RWPE2 (cell line): ENCODE results near the gene PXT1.
"Not testable (repeated sequence)": the region's sequence is repeated elsewhere in the genome, so short reads cannot be mapped to it uniquely, and the experiment has no call there.

ENCODE experiments used
- ATAC-seq: fragments of 200-7000 bp; cut with Tn5 transposase; 3 replicates; pipeline ENCODE4 v1.9.1; 2021; ENCODE audit warnings: low read depth
- DNase-seq: peaks from one replicate; pipeline ENCODE4 v3.0.0-alpha.2; 2020; ENCODE audit warnings: low spot score
- H3K27ac ChIP-seq: fragments of 450-650 bp; 2 replicates; pipeline ENCODE4 v1.5.1; 2017; ENCODE audit warnings: mild to moderate bottlenecking; ENCODE audit not compliant: poor library complexity, severe bottlenecking
- H3K27me3 ChIP-seq: fragments of 250-450 bp; sonication (Bioruptor Pico); 2 replicates; pipeline ENCODE4 v1.5.1; 2021; ENCODE audit warnings: mild to moderate bottlenecking, moderate library complexity; ENCODE audit not compliant: insufficient read depth, poor library complexity, severe bottlenecking
- H3K36me3 ChIP-seq: fragments of 250-450 bp; sonication (Bioruptor Pico); 2 replicates; pipeline ENCODE4 v1.5.1; 2020; ENCODE audit warnings: low read depth, mild to moderate bottlenecking, moderate library complexity
- H3K4me1 ChIP-seq: fragments of 250-450 bp; sonication (Bioruptor Pico); 2 replicates; pipeline ENCODE4 v1.5.1; 2021; ENCODE audit warnings: mild to moderate bottlenecking, moderate library complexity; ENCODE audit not compliant: insufficient read depth, poor library complexity, severe bottlenecking
- H3K4me3 ChIP-seq: fragments of 250-450 bp; sonication (Bioruptor Pico); 2 replicates; pipeline ENCODE4 v1.5.1; 2021; ENCODE audit warnings: mild to moderate bottlenecking, moderate library complexity; ENCODE audit not compliant: severe bottlenecking
- H3K9me3 ChIP-seq: fragments of 250-450 bp; sonication (Bioruptor Pico); 2 replicates; pipeline ENCODE4 v1.5.1; 2021; ENCODE audit warnings: mild to moderate bottlenecking, moderate library complexity; ENCODE audit not compliant: severe bottlenecking
- CTCF ChIP-seq: fragments of 450-650 bp; IDR thresholded peaks from one replicate; pipeline ENCODE4 v1.5.1; 2017; ENCODE audit warnings: mild to moderate bottlenecking, moderate library complexity; ENCODE audit not compliant: poor library complexity, severe bottlenecking

The PXT1 gene

DNA sequence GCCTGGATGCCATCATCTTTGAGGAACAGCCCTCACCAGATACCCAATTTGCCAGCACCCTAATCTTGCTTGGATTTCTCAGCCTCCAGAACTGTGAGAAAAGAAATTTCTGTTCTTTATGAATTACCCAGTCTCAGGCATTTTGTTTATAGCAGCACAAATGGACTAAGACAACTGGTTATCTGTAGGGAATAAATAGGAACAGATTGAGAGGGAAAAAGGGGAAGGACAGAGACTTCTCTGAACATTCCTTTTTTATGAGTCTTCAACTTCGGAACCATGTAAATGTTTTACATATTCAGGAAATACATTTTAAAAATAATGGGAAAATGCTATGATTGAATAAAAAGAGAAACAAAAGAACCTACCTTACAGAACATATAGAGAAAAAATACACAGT lies 21.0 kb upstream of the PXT1 start:
- Histone ChIP-seq H3K9me3 (no peaks in the 10 kb centered on the region), H3K36me3 (peaks cover 7% of the 10 kb centered on the region), H3K27me3 (no peaks in the 10 kb centered on the region), H3K27ac (no peak overlapping the region), H3K4me3 (no peak overlapping the region), H3K4me1 (no peaks in the 10 kb centered on the region)
- no peak for DNase-seq
- no peak for ATAC-seq
- no peak for TF ChIP-seq CTCF

DNA sequence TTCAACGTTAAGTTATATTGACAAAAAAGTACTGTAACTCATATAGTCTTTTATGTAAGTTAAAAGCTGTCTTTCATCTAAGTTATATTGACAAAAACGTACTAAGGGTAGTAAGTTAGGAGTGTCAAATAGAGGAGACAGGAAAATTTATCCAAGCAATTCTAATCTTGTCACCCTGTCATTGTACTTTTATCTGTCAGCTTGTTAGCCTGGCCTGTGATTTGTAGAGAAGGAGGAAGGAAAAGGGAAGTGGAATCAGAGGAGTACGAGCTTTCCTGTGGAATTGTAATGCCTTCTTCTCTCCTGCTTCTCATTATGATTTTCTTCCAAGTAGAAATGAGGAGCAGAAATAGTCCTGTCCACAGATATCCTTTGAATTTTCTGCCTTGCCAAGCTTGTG lies 19.0 kb upstream of the PXT1 start:
- peaks cover 4% of the 10 kb centered on the region; the same call in 1 of the 2 replicates for H3K36me3 ChIP-seq
- TF ChIP-seq CTCF, result no peak
- H3K4me1 ChIP-seq, result no peaks in the 10 kb centered on the region
- H3K27me3 ChIP-seq, result no peaks in the 10 kb centered on the region
- H3K4me3 ChIP-seq, result no peak overlapping the region
- H3K9me3 ChIP-seq, result no peaks in the 10 kb centered on the region
- ATAC-seq (no peak), DNase-seq (no peak)
- H3K27ac ChIP-seq, result no peak overlapping the region

- Histone ChIP-seq H3K4me3 (no peak overlapping the region), H3K9me3 (no peaks in the 10 kb centered on the region), H3K4me1 (no peaks in the 10 kb centered on the region), H3K36me3 (peaks cover 4% of the 10 kb centered on the region; the same call in 1 of the 2 replicates), H3K27ac (no peak overlapping the region), H3K27me3 (no peaks in the 10 kb centered on the region)
- DNase-seq (no peak), ATAC-seq (no peak)
- no peak for TF ChIP-seq CTCF
These were observed 18.3 kb upstream of the PXT1 start for GRCh38 chr6:36460916-36461315.

DNA sequence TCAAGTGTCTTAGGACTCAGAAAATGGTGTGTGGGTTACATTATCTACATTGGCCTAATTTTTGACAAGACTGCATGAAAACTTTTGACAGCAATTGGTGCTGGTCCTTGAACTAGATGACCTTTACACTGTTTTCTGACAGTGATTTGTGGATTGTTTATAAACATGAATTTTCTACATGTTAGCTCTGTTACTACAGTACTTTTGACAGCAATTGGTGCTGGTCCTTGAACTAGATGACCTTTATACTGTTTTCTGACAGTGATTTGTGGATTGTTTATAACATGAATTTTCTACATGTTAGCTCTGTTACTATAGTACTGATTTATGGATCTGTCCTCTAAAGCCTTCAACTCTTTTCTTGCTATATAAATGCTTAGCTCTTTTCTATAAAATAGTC lies 16.8 kb upstream of the PXT1 start:
- peaks cover 11% of the 10 kb centered on the region for H3K36me3 ChIP-seq
- H3K27ac ChIP-seq, result no peak overlapping the region
- ATAC-seq (no peak), DNase-seq (no peak)
- H3K4me3 ChIP-seq, result no peak overlapping the region
- H3K4me1 ChIP-seq, result no peaks in the 10 kb centered on the region
- TF ChIP-seq CTCF, result no peak
- H3K9me3 ChIP-seq, result no peaks in the 10 kb centered on the region
- H3K27me3 ChIP-seq, result no peaks in the 10 kb centered on the region

DNA sequence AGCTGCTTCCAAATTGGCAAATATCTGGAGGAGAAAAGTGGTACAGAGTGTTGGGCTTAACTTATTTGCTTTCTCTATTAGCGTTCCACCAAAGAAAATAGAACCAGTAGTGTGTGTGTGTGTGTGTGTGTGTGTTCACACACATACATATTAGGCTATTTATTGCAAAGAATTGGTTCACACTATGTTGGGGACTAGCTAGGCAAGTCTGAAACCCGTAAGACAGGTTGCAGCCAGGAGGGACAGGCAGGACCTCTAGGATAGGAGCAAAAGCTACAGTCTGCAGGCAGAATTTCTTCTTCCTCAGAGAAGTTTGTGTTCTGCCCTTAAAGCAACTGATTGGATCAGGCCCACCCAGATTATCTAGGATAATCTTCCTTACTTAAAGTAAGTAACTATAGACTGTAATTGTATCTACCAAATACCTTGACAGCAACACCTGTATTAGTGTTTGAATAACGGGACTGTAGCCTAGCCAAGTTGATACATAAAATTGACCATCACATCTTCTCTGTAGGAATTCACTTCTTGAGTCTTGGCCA lies 12.9 kb upstream of the PXT1 start:
- Histone ChIP-seq H3K4me1 (no peaks in the 10 kb centered on the region), H3K27me3 (no peaks in the 10 kb centered on the region), H3K27ac (no peak overlapping the region), H3K4me3 (no peak overlapping the region), H3K36me3 (peaks cover 36% of the 10 kb centered on the region), H3K9me3 (no peaks in the 10 kb centered on the region)
- ATAC-seq, result no peak
- no peak for DNase-seq
- no peak for TF ChIP-seq CTCF

DNA sequence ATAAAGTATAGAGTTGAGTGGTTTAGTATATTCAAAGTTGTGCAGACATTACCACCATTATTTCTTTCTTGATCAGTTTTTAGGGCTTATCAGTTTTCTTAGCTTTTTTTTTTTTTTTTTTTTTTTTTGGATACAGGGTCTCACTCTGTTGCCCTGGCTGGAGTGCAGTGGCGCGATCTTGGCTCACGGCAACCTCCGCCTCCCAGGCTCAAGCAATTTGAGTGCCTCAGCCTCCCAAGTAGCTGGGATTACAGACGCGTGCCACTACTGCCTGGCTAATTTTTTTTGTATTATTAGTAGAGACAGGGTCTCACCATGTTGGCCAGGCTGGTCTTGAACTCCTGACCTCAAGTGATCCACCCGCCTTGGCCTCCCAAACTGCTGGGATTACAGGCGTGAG lies 10.2 kb upstream of the PXT1 start:
- ATAC-seq, H3K27ac ChIP-seq, H3K4me1 ChIP-seq, H3K27me3 ChIP-seq, H3K4me3 ChIP-seq, H3K9me3 ChIP-seq, DNase-seq: not testable (repeated sequence)
- H3K36me3 ChIP-seq, result peaks cover 49% of the 10 kb centered on the region

GRCh38 chr6:36449173-36449572 lies 6.5 kb upstream of the PXT1 start:
- not testable (repeated sequence) for H3K9me3 ChIP-seq, DNase-seq, ATAC-seq, H3K27me3 ChIP-seq, H3K4me3 ChIP-seq, H3K27ac ChIP-seq
- peaks cover 11% of the 10 kb centered on the region for H3K4me1 ChIP-seq
- H3K36me3 ChIP-seq, result peaks cover 44% of the 10 kb centered on the region
